PFSK-1 (cell line): ENCODE measurements around the gene TRAPPC3L.

Source experiments
- FOXP2 ChIP-seq: optimal IDR thresholded peaks from 2 replicates; pipeline ENCODE3; 2011; ENCODE audit warnings: borderline replicate concordance, control low read depth, inconsistent platforms; ENCODE audit not compliant: insufficient read depth; ENCODE audit errors: extremely low read length, extremely low read depth
- POLR2AphosphoS5 ChIP-seq: IDR thresholded peaks from 2 replicates; pipeline ENCODE4 v1.6.1; 2012; ENCODE audit warnings: low read depth, mild to moderate bottlenecking, control low read depth, low read length, moderate library complexity
- SIN3A ChIP-seq: IDR thresholded peaks from 2 replicates; pipeline ENCODE4 v1.6.1; 2012; ENCODE audit warnings: mild to moderate bottlenecking, low read length, moderate library complexity, borderline replicate concordance; ENCODE audit not compliant: insufficient read depth
- TAF1 ChIP-seq: IDR thresholded peaks from 2 replicates; pipeline ENCODE4 v1.6.1; 2012; ENCODE audit warnings: low read length, control low read depth, borderline replicate concordance; ENCODE audit not compliant: insufficient read depth
- TF ChIP-seq, protein P1 (sequence below), 2 experiments: IDR thresholded peaks; 2 replicates each; pipeline versions ENCODE4 v1.6.1 to v1.8.0; 2011 to 2012; ENCODE audit warnings: low read depth in 2 of 2, low read length in 2 of 2, control low read depth in 1 of 2, inconsistent platforms in 1 of 2, mild to moderate bottlenecking in 1 of 2, moderate library complexity in 1 of 2; ENCODE audit not compliant: insufficient read depth in 1 of 2

TRAPPC3L gene

GRCh38 chr6:116461331-116461931 is 84.1 kb downstream of the TRAPPC3L start, which contains the start of gene CALHM6:
TSS of gene CALHM6 (plus strand) at chr6:116461375. CDS start at chr6:116461930, 555 bp downstream.
- TF ChIP-seq TAF1 (no peak), SIN3A (no peak), POLR2AphosphoS5 (no peak), FOXP2 (no peak)
- TF ChIP-seq, protein P1, sequence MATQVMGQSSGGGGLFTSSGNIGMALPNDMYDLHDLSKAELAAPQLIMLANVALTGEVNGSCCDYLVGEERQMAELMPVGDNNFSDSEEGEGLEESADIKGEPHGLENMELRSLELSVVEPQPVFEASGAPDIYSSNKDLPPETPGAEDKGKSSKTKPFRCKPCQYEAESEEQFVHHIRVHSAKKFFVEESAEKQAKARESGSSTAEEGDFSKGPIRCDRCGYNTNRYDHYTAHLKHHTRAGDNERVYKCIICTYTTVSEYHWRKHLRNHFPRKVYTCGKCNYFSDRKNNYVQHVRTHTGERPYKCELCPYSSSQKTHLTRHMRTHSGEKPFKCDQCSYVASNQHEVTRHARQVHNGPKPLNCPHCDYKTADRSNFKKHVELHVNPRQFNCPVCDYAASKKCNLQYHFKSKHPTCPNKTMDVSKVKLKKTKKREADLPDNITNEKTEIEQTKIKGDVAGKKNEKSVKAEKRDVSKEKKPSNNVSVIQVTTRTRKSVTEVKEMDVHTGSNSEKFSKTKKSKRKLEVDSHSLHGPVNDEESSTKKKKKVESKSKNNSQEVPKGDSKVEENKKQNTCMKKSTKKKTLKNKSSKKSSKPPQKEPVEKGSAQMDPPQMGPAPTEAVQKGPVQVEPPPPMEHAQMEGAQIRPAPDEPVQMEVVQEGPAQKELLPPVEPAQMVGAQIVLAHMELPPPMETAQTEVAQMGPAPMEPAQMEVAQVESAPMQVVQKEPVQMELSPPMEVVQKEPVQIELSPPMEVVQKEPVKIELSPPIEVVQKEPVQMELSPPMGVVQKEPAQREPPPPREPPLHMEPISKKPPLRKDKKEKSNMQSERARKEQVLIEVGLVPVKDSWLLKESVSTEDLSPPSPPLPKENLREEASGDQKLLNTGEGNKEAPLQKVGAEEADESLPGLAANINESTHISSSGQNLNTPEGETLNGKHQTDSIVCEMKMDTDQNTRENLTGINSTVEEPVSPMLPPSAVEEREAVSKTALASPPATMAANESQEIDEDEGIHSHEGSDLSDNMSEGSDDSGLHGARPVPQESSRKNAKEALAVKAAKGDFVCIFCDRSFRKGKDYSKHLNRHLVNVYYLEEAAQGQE (IDR thresholded peaks at IDR 0.05; ENCODE audit: insufficient read depth in 1 of 2, low read depth in 2 of 2, low read length in 2 of 2): no peak

- TF ChIP-seq, protein P1 (IDR thresholded peaks at IDR 0.05; ENCODE audit: insufficient read depth in 1 of 2, low read depth in 2 of 2, low read length in 2 of 2): no peak
- TF ChIP-seq TAF1: no peak
- no peak for TF ChIP-seq POLR2AphosphoS5
- no peak for TF ChIP-seq FOXP2
- no peak for TF ChIP-seq SIN3A
Measured at GRCh38 chr6:116459927-116460326, 85.6 kb downstream of the TRAPPC3L start.

GRCh38 chr6:116458264-116458663 is 87.2 kb downstream of the TRAPPC3L start:
- TF ChIP-seq SIN3A: no peak
- no peak for TF ChIP-seq POLR2AphosphoS5
- TF ChIP-seq TAF1: no peak
- no peak for TF ChIP-seq FOXP2
- TF ChIP-seq, protein P1 (IDR thresholded peaks at IDR 0.05; ENCODE audit: insufficient read depth in 1 of 2, low read depth in 2 of 2, low read length in 2 of 2): no peak

DNA sequence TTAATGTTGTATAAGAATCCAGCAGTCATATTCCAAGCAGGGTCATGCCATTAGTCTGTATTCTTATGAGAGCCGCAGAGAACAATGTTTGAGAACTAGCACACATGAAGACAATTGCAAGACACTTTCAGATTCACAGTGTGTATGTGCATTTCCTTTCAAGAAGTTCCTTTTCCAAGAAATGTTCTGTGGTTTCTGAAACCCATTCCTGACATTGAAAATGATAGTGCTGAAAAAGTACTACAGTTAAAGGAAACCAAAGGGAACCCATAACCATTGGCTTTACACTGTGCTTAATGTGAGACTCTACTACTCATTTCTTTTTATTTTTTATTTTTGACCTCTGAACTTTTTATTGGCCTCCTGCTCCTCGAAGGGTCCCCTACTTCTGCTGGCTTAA is 88.6 kb downstream of the TRAPPC3L start:
- TF ChIP-seq TAF1 (no peak), POLR2AphosphoS5 (no peak), FOXP2 (no peak), SIN3A (no peak)
- TF ChIP-seq, protein P1 (IDR thresholded peaks at IDR 0.05; ENCODE audit: insufficient read depth in 1 of 2, low read depth in 2 of 2, low read length in 2 of 2): no peak

GRCh38 chr6:116456106-116456505 is 89.4 kb downstream of the TRAPPC3L start:
- TF ChIP-seq, protein P1 (IDR thresholded peaks at IDR 0.05; ENCODE audit: insufficient read depth in 1 of 2, low read depth in 2 of 2, low read length in 2 of 2): no peak
